ENCODE data around the gene DVL2. TPM values are rescaled to one million over a fixed set of nuclear protein-coding genes. Genes with fewer than 3 reads are reported as not detected.

The DVL2 gene
- total RNA-seq, 2 donors from 2014 or later = 21.9 to 26.7 TPM

DNA sequence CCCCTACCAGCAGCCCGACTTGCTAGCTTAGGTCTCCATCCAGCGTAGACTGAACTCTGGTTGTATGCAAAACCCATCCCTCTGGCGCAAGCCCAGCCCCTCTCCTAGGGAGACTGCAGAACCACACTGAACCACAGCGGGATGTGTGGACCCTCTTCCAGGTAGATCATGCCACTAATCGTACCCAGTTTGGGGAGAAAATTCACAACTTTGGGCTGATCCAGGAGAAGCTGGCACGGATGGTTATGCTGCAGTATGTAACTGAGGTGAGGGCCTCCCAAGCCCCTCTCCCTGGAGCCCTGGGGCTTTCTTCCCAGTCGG, 11.4 kb downstream of the DVL2 start:
- intact Hi-C loops (cut with DNase I) = no loop called here
- no peak for DNase-seq (ENCODE audit: low spot score)

DNA sequence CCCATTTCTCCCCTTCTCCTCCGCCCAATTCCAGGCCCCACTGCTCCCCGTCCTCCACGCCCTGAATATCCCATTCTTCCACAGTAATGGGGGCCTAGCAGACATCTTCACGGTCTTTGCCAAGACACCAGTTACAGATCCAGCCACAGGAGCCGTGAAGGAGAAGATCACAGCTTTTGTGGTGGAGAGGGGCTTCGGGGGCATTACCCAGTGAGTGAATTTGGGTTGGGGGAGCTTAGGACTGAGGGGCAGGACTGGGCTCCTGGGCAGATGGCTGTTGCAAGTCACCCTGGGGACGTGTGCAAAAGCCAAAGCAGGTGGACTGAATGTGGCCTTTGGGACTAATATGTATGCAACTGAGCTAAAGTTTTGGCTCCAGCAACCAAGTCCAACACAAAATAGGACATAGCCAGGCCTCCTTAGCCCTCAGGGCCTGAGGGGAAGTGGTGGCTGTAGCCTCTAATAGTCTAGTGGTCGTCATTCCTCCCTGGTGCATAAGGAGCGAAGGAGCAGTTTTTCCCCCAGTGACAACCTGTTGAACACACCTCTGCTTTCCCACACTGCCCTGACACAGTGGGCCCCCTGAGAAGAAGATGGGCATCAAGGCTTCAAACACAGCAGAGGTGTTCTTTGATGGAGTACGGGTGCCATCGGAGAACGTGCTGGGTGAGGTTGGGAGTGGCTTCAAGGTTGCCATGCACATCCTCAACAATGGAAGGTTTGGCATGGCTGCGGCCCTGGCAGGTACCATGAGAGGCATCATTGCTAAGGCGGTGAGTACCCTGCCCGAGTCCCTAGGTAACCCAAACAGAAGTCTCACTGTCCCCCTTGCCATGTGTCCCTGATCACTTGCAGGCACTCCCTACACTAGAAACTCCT, 12.0 kb downstream of the DVL2 start:
- no peak for DNase-seq (ENCODE audit: low spot score)
- intact Hi-C loops (cut with DNase I) = no loop called here

- DNase-seq (ENCODE audit: low spot score) = no peak
- intact Hi-C loops (cut with DNase I) = no loop called here
Measured at GRCh38 chr17:7221278-7222092, 12.8 kb downstream of the DVL2 start.

GRCh38 chr17:7220593-7221277, 13.6 kb downstream of the DVL2 start:
- intact Hi-C loops (cut with DNase I) = no loop called here
- no peak for DNase-seq (ENCODE audit: low spot score)

- peak; percentile 99 for DNase-seq (ENCODE audit: low spot score)
- intact Hi-C loops (cut with DNase I) = no loop called here
Measured at GRCh38 chr17:7219812-7220592, 14.3 kb downstream of the DVL2 start, which contains the start of the genes ACADVL and DLG4. Gene ACADVL (plus strand): TSS chr17:7219938. CDS start chr17:7219985, 47 bp downstream. Gene DLG4 (minus strand): TSS chr17:7219836.

GRCh38 chr17:7219229-7219811, 15.0 kb downstream of the DVL2 start:
- no peak for DNase-seq (ENCODE audit: low spot score)
- intact Hi-C loops (cut with DNase I) = no loop called here

DNA sequence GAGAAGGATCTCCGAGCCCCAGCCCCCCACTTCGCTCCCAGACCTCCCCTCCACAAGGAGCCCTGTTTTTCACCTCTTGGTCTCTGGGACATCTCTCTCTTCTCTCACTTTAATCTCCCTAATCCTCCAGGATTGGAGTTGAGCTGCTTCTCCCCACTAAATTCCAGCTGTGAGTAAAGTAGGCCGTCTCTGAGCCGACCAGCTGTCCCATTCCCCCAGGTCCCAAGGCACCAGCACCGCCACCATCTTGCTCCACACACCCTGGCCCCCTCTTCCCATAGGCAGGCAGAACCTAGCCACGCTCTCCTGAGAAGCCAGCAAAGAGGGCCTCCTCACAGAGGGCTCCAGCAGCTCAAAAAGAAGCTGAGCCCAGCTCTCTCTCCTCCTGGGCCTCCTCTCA, 15.6 kb downstream of the DVL2 start:
- no peak for DNase-seq (ENCODE audit: low spot score)
- intact Hi-C loops (cut with DNase I) = no loop called here

GRCh38 chr17:7218166-7218565, 16.2 kb downstream of the DVL2 start:
- intact Hi-C loops (cut with DNase I) = no loop called here
- DNase-seq (ENCODE audit: low spot score) = no peak

- intact Hi-C loops (cut with DNase I) = no loop called here
- DNase-seq (ENCODE audit: low spot score) = no peak
Measured at GRCh38 chr17:7217113-7217987, 17.0 kb downstream of the DVL2 start.

DNA sequence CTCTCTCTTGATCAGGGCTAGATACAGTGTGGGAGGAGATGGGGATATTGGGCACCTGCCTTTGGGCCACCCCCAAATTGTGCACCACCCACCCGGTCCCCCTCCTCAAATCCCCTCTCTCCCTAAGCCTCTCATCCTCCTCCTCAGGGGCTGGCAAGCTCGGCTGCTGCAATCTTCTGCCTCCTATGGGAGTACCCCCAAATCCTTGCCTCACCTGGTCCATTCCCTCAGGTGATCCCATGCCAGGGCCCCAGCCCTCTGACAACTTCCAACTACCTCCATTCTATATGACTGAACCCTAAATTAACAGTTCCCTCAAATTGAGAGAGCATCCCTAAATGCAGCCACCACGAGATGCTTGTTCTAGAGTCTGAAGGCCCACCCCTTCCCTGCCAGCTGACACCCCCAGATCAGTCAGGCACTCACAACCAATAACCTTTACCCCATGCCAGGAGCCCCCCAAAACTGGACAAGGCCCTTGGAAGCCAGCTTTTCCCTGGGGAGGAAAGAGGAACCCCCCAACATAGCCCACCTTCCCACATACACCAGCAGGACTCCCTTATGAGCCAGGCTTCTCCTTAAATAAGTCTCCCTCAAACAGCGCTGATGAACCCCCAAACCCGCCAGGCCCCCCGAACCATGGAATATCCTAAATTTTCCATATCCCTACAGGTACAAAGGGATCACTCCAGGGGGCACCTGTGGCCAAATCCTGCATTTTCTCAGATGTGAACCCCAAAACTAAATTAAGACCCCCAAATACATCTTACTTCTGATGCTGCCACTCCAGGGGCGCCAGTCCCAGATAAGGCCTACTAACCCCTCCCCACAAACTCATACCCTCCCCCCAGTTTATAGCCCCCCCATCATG, 17.8 kb downstream of the DVL2 start:
- intact Hi-C loops (cut with DNase I) = no loop called here
- no peak for DNase-seq (ENCODE audit: low spot score)

GRCh38 chr17:7215652-7216180, 18.6 kb downstream of the DVL2 start:
- intact Hi-C loops (cut with DNase I) = no loop called here
- no peak for DNase-seq (ENCODE audit: low spot score)

DNA sequence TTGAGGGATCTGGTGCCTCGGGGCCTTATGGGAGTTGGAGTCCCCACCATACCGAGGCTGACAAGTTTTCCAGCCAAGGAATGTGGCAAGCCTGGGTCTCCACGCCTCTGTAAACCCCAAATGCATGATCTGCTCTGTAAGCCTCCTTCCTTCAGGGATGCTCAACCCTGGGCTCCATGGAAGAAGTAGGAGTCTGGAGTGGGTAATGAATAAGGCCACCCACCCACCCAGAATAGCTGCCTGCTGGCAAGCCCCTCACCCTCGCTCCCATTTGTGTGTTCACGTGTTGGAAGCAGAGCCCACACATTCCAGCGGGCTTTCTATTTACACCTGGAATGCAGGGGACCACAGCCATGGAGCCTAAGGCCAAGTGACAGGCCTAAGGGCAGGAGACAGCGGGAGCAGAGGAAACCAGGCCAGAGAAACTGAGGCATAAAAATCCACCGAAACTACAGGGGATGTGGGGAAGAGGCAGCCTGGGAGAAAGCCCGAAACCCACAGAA, 19.1 kb downstream of the DVL2 start:
- DNase-seq (ENCODE audit: low spot score) = peak; percentile 73
- intact Hi-C loops (cut with DNase I) = no loop called here

- peak; percentile 100 for DNase-seq (ENCODE audit: low spot score)
- intact Hi-C loops (cut with DNase I) = no loop called here
Measured at GRCh38 chr17:7214300-7215135, 19.8 kb downstream of the DVL2 start.

DNA sequence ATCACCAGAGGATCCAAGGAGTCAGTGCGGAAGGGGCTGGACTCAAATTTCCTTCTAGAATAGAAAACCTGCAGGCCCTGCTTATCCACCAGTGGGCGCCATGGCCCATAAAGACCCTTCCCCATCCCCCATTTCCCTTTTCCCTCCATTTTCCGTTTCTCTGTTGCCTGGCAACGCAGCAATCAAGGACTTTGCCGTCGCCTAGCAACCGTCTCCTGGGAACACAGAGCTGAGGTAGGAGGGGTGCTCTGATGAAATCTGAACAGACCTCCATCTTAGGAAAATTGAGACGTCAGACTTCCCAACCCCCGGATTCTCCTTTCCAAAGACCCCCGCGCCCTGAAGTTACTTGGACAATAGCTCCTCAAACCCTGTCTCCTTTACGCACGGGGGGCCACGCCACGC, 20.4 kb downstream of the DVL2 start:
- intact Hi-C loops (cut with DNase I) = no loop called here
- DNase-seq (ENCODE audit: low spot score) = peak; percentile 93

- intact Hi-C loops (cut with DNase I) = no loop called here
- no peak for DNase-seq (ENCODE audit: low spot score)
Measured at GRCh38 chr17:7211491-7212273, 22.6 kb downstream of the DVL2 start.

All from posterior vena cava (tissue), 2 donors.